Glutamatergic neuron (in vitro differentiated cells): ENCODE measurements around the gene IGFN1. TPM values are rescaled to one million over a fixed set of nuclear protein-coding genes. Genes with fewer than 3 reads are reported as not detected.

Experiments used
- DNase-seq: peaks from one replicate; pipeline ENCODE4 v3.0.0; 2022
- H3K27ac Mint-ChIP-seq: one replicate; pipeline ENCODE4 v1.8.0; 2020; ENCODE audit warnings: mild to moderate bottlenecking, mixed read lengths, inconsistent platforms; ENCODE audit not compliant: unreplicated experiment
- H3K27me3 Mint-ChIP-seq: one replicate; pipeline ENCODE4 v1.8.0; 2020; ENCODE audit warnings: mild to moderate bottlenecking, moderate library complexity, mixed read lengths, inconsistent platforms; ENCODE audit not compliant: unreplicated experiment
- H3K36me3 Mint-ChIP-seq: one replicate; pipeline ENCODE4 v1.8.0; 2020; ENCODE audit warnings: mild to moderate bottlenecking, mixed read lengths, inconsistent platforms; ENCODE audit not compliant: unreplicated experiment
- H3K4me1 Mint-ChIP-seq: one replicate; pipeline ENCODE4 v1.8.0; 2020; ENCODE audit warnings: mild to moderate bottlenecking, low read depth, mixed read lengths, inconsistent platforms; ENCODE audit not compliant: unreplicated experiment
- H3K4me3 Mint-ChIP-seq: one replicate; pipeline ENCODE4 v1.8.0; 2020; ENCODE audit warnings: mild to moderate bottlenecking, mixed read lengths, inconsistent platforms; ENCODE audit not compliant: unreplicated experiment
- H3K9me3 Mint-ChIP-seq: one replicate; pipeline ENCODE4 v1.8.0; 2020; ENCODE audit warnings: mild to moderate bottlenecking, moderate library complexity, mixed read lengths, inconsistent platforms; ENCODE audit not compliant: unreplicated experiment
- CTCF ChIP-seq: fragments of 200-600 bp; sonication (generic); IDR thresholded peaks from one replicate; pipeline ENCODE4 v1.5.0; 2021; ENCODE audit not compliant: partially characterized antibody, unreplicated experiment
- total RNA-seq: library from RNA; stranded (reverse); fragmentation: NEBNext Ultra II Directional; extraction: Animal tissue kit (Norgen Biotek cat#: 25700); gene quantifications from one replicate; pipeline ENCODE4 v1.2.1, GENCODE V29; 2021; ENCODE audit not compliant: unreplicated experiment

Gene IGFN1
- total RNA-seq, 1 donor from 2014 or later: 1.9 TPM

GRCh38 chr1:201250326-201251011 lies 59.8 kb downstream of the IGFN1 start:
- H3K9me3 Mint-ChIP-seq: peaks cover 5% of the 10 kb centered on the region
- H3K36me3 Mint-ChIP-seq: no peaks in the 10 kb centered on the region
- peaks cover 14% of the 10 kb centered on the region for H3K27me3 Mint-ChIP-seq
- no peak overlapping the region for H3K4me3 Mint-ChIP-seq
- H3K27ac Mint-ChIP-seq: no peak overlapping the region
- no peak for TF ChIP-seq CTCF
- H3K4me1 Mint-ChIP-seq: peaks cover 16% of the 10 kb centered on the region
- DNase-seq: no peak

GRCh38 chr1:201251411-201251810 lies 60.8 kb downstream of the IGFN1 start:
- Mint-ChIP-seq H3K36me3 (no peaks in the 10 kb centered on the region), H3K4me3 (no peak overlapping the region), H3K9me3 (peaks cover 5% of the 10 kb centered on the region), H3K4me1 (peaks cover 16% of the 10 kb centered on the region), H3K27me3 (peaks cover 14% of the 10 kb centered on the region), H3K27ac (no peak overlapping the region)
- no peak for TF ChIP-seq CTCF
- no peak for DNase-seq

GRCh38 chr1:201251851-201252430 lies 61.3 kb downstream of the IGFN1 start:
- Mint-ChIP-seq H3K4me1 (peaks cover 16% of the 10 kb centered on the region), H3K9me3 (peaks cover 5% of the 10 kb centered on the region), H3K27me3 (peaks cover 14% of the 10 kb centered on the region), H3K4me3 (no peak overlapping the region), H3K36me3 (no peaks in the 10 kb centered on the region), H3K27ac (no peak overlapping the region)
- no peak for DNase-seq
- TF ChIP-seq CTCF: no peak

- Mint-ChIP-seq H3K27me3 (peaks cover 14% of the 10 kb centered on the region), H3K9me3 (peaks cover 5% of the 10 kb centered on the region), H3K36me3 (no peaks in the 10 kb centered on the region), H3K4me3 (peak overlapping the region; percentile 37), H3K4me1 (peaks cover 16% of the 10 kb centered on the region), H3K27ac (no peak overlapping the region)
- no peak for TF ChIP-seq CTCF
- DNase-seq: no peak
These were observed 62.3 kb downstream of the IGFN1 start for GRCh38 chr1:201252944-201253371.

- Mint-ChIP-seq H3K9me3 (peaks cover 5% of the 10 kb centered on the region), H3K4me1 (peaks cover 16% of the 10 kb centered on the region), H3K27me3 (peaks cover 14% of the 10 kb centered on the region), H3K36me3 (no peaks in the 10 kb centered on the region), H3K4me3 (no peak overlapping the region), H3K27ac (no peak overlapping the region)
- DNase-seq: no peak
- TF ChIP-seq CTCF: no peak
These were observed 62.8 kb downstream of the IGFN1 start for GRCh38 chr1:201253411-201253810.
